Testis (tissue), 2 donors: Measurements from ENCODE around the gene CYTH2.

Source experiments
- POLR2A ChIP-seq: fragments of 450-650 bp; IDR thresholded peaks from one replicate; pipeline ENCODE4 v1.6.1; 2017; ENCODE audit warnings: antibody characterized with exemption, mild to moderate bottlenecking, moderate library complexity
- TF ChIP-seq, protein P1 (sequence below), 3 experiments: fragments of 450-650 bp in 2 of 3; fragments of 200-600 bp in 1 of 3; sonication (generic) in 1 of 3; IDR thresholded peaks; one replicate each; pipeline ENCODE4 v1.5.1; 2016 to 2019; ENCODE audit warnings: antibody characterized with exemption in 3 of 3, mild to moderate bottlenecking in 2 of 3, moderate library complexity in 1 of 3

GRCh38 chr19:48511321-48511731 lies 42.2 kb downstream of the CYTH2 start:
- TF ChIP-seq, protein P1, sequence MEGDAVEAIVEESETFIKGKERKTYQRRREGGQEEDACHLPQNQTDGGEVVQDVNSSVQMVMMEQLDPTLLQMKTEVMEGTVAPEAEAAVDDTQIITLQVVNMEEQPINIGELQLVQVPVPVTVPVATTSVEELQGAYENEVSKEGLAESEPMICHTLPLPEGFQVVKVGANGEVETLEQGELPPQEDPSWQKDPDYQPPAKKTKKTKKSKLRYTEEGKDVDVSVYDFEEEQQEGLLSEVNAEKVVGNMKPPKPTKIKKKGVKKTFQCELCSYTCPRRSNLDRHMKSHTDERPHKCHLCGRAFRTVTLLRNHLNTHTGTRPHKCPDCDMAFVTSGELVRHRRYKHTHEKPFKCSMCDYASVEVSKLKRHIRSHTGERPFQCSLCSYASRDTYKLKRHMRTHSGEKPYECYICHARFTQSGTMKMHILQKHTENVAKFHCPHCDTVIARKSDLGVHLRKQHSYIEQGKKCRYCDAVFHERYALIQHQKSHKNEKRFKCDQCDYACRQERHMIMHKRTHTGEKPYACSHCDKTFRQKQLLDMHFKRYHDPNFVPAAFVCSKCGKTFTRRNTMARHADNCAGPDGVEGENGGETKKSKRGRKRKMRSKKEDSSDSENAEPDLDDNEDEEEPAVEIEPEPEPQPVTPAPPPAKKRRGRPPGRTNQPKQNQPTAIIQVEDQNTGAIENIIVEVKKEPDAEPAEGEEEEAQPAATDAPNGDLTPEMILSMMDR (IDR thresholded peaks at IDR 0.05) = no peak
- no peak for TF ChIP-seq POLR2A
